Smooth muscle cell (in vitro differentiated cells): Measurements from ENCODE around the gene SLC9A6. TPM values are rescaled to one million over a fixed set of nuclear protein-coding genes. Genes with fewer than 3 reads are reported as not detected.

Experiments
- DNase-seq: peaks from one replicate; lab custom pipeline; 2025; ENCODE audit not compliant: unreplicated experiment; lab: John Stamatoyannopoulos, UW
- H2AFZ ChIP-seq: fragments of 200-600 bp; sonication (generic); 2 replicates; pipeline ENCODE4 v1.6.0; 2016; ENCODE audit warnings: antibody characterized with exemption, low read depth, mild to moderate bottlenecking
- H3F3A ChIP-seq: fragments of 200-600 bp; sonication (generic); 2 replicates; pipeline ENCODE4 v1.6.0; 2017; ENCODE audit warnings: antibody characterized with exemption, low read depth
- H3K27ac ChIP-seq: fragments of 200-600 bp; sonication (generic); 2 replicates; pipeline ENCODE4 v1.5.1; 2016; ENCODE audit warnings: low read depth, mild to moderate bottlenecking
- H3K27me3 ChIP-seq: fragments of 200-600 bp; sonication (generic); 2 replicates; pipeline ENCODE4 v1.6.1; 2016; ENCODE audit warnings: low read depth, mild to moderate bottlenecking
- H3K36me3 ChIP-seq: fragments of 200-600 bp; sonication (generic); 2 replicates; pipeline ENCODE4 v1.5.1; 2016; ENCODE audit warnings: low read depth
- H3K4me1 ChIP-seq: fragments of 200-600 bp; sonication (generic); 2 replicates; pipeline ENCODE4 v1.5.1; 2016; ENCODE audit warnings: low read depth
- H3K4me2 ChIP-seq: fragments of 200-600 bp; sonication (generic); 2 replicates; pipeline ENCODE4 v1.6.0; 2016; ENCODE audit warnings: mild to moderate bottlenecking
- H3K4me3 ChIP-seq: fragments of 200-600 bp; sonication (generic); 2 replicates; pipeline ENCODE4 v1.5.1; 2016; ENCODE audit warnings: mild to moderate bottlenecking
- H3K79me2 ChIP-seq: fragments of 200-600 bp; sonication (generic); 2 replicates; pipeline ENCODE4 v1.6.0; 2016; ENCODE audit warnings: low read depth, mild to moderate bottlenecking
- H3K9ac ChIP-seq: fragments of 200-600 bp; sonication (generic); 2 replicates; pipeline ENCODE4 v1.6.0; 2016; ENCODE audit warnings: low read depth
- H3K9me3 ChIP-seq: fragments of 200-600 bp; sonication (generic); replicated peaks from 2 replicates; pipeline ENCODE4 v1.5.1; 2016; ENCODE audit warnings: low read depth
- H4K20me1 ChIP-seq: fragments of 200-600 bp; sonication (generic); 2 replicates; pipeline ENCODE4 v1.6.0; 2016; ENCODE audit warnings: low read depth
- WGBS: methylation state at CpG from one replicate; pipeline ENCODE4 v1.1.7; 2016; ENCODE audit warnings: low lambda C conversion rate; 5-methylcytosine and 5-hydroxymethylcytosine counted together
- polyA plus RNA-seq: library from polyadenylated mRNA; unstranded; fragments of >200 nt; fragmentation: Nextera tagmentation; extraction: Ambion mirVana; gene quantifications from 2 replicates; pipeline ENCODE4 v1.2.1, GENCODE V29; 2016
- total RNA-seq: library from RNA; depleted of rRNA; stranded (reverse); fragments of >200 nt; gene quantifications from 2 replicates; pipeline ENCODE4 v1.2.3, GENCODE V29; 2014
- TF ChIP-seq, protein P1 (sequence below): fragments of 200-600 bp; sonication (generic); IDR thresholded peaks from 2 replicates; pipeline ENCODE4 v1.5.1; 2017; ENCODE audit warnings: borderline replicate concordance, mild to moderate bottlenecking, antibody characterized with exemption; ENCODE audit not compliant: insufficient read depth, poor library complexity, severe bottlenecking

SLC9A6 gene
- total and polyA plus RNA-seq, 2 experiments from 2014 or later = 11.6 to 19.8 TPM

DNA sequence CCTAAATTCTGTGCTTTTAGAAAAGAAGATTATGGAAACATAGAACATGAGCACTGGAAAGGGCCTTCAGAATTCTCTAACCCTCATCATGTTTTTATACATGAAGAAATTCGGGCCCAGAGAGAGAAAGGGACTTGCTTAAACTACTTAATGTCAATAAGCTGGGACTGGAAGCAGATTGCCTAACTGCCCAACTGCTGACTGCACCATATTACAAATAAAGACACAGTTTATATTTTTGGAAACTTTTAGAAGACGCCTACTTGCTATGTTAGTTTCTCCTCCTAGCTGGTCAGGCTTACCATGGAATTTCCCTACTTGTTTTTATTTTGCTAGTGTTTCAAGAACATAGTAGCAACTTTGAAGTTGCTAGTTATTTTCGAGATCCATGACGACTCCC lies 47.1 kb downstream of the SLC9A6 start:
- H2AFZ ChIP-seq = no peak overlapping the region
- no peak overlapping the region for H3K27ac ChIP-seq
- H3K27me3 ChIP-seq = no peaks in the 10 kb centered on the region
- H3K4me3 ChIP-seq = no peak overlapping the region
- no peaks in the 10 kb centered on the region for H3K9me3 ChIP-seq
- no peak overlapping the region for H3K4me2 ChIP-seq
- no peaks in the 10 kb centered on the region for H4K20me1 ChIP-seq
- no peaks in the 10 kb centered on the region for H3K36me3 ChIP-seq
- H3K4me1 ChIP-seq = no peaks in the 10 kb centered on the region
- no peak overlapping the region for H3K9ac ChIP-seq
- H3K79me2 ChIP-seq = no peaks in the 10 kb centered on the region
- TF ChIP-seq, protein P1, sequence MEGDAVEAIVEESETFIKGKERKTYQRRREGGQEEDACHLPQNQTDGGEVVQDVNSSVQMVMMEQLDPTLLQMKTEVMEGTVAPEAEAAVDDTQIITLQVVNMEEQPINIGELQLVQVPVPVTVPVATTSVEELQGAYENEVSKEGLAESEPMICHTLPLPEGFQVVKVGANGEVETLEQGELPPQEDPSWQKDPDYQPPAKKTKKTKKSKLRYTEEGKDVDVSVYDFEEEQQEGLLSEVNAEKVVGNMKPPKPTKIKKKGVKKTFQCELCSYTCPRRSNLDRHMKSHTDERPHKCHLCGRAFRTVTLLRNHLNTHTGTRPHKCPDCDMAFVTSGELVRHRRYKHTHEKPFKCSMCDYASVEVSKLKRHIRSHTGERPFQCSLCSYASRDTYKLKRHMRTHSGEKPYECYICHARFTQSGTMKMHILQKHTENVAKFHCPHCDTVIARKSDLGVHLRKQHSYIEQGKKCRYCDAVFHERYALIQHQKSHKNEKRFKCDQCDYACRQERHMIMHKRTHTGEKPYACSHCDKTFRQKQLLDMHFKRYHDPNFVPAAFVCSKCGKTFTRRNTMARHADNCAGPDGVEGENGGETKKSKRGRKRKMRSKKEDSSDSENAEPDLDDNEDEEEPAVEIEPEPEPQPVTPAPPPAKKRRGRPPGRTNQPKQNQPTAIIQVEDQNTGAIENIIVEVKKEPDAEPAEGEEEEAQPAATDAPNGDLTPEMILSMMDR = no peak
- DNase-seq = no peak
- 77% methylated on average over 4 of the region's 4 CpGs for WGBS
- no peaks in the 10 kb centered on the region for H3F3A ChIP-seq

DNA sequence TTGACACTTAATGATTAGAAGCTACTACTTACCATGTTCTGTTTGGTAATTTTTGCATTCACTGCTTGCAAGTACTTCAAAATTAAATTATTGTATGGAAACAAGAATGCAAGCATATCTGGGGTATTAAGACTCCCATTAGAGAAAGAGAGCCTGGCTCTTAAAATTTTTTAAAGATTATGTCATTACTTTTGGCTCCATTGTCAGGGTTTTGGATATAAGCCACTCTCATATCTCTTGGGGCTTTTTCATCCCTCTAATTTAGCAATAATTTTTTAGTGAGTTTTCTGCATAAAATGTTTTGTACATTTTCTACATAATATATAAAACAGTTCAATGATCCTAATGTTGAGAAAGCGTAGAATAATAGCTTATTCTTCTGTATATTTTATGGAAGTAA lies 49.4 kb downstream of the SLC9A6 start:
- Histone ChIP-seq H3K27ac (no peak overlapping the region), H2AFZ (no peak overlapping the region), H3K9me3 (no peaks in the 10 kb centered on the region), H3K4me3 (no peak overlapping the region), H4K20me1 (no peaks in the 10 kb centered on the region), H3K4me1 (no peaks in the 10 kb centered on the region), H3K27me3 (no peaks in the 10 kb centered on the region), H3K4me2 (no peak overlapping the region), H3F3A (no peaks in the 10 kb centered on the region), H3K36me3 (no peaks in the 10 kb centered on the region), H3K79me2 (no peaks in the 10 kb centered on the region), H3K9ac (no peak overlapping the region)
- no peak for DNase-seq
- TF ChIP-seq, protein P1 = no peak
- WGBS = 89% methylated on average over 1 of the region's 1 CpG

DNA sequence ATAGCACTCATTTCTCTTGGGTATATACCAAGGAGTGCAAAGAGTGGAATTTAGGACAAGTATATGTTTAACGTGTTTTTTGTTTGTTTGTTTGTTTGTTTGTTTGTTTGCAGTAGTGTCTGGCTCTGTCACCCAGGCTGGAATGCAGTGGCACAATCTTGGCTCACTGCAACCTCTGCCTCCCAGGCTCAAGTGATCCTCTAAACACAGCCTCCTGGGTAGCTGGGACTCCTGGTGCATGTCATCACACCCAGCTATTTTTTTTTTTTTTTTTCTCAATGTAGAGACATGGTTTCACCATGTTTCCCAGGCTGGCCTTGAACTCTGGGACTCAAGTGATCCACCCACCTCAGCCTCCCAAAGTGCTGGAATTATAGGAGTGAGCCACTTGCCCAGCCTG lies 50.4 kb downstream of the SLC9A6 start:
- 86% methylated on average over 1 of the region's 1 CpG for WGBS
- Histone ChIP-seq H4K20me1 (no peaks in the 10 kb centered on the region), H3K27me3 (no peaks in the 10 kb centered on the region), H3K36me3 (no peaks in the 10 kb centered on the region), H3K4me2 (no peak overlapping the region), H3F3A (no peaks in the 10 kb centered on the region), H3K4me3 (no peak overlapping the region), H3K79me2 (no peaks in the 10 kb centered on the region), H3K27ac (no peak overlapping the region), H3K9me3 (no peaks in the 10 kb centered on the region), H3K9ac (no peak overlapping the region), H2AFZ (no peak overlapping the region), H3K4me1 (no peaks in the 10 kb centered on the region)
- no peak for DNase-seq
- TF ChIP-seq, protein P1 = no peak

DNA sequence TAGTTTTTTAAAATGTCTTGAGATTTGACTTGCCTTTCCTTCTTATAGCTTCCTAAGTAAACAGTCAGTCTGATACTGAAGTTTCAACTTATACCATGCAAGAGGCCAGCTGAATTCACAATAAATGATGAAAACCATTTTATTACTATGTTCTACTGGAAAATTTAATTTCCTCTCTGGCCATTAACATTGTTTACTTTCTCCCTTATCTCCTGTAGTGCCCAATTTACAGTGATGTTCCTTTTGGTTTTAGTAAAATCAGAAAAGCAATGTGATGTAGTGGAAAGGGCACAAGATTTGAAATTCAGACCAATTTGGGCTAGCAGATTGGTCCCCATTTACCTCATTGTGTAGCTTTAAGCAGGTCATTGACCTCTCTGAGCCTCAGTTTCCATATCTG lies 54.2 kb downstream of the SLC9A6 start:
- Histone ChIP-seq H3K27me3 (no peaks in the 10 kb centered on the region), H3K79me2 (no peaks in the 10 kb centered on the region), H3K4me2 (no peak overlapping the region), H3K9ac (no peak overlapping the region), H2AFZ (no peak overlapping the region), H3K36me3 (no peaks in the 10 kb centered on the region), H3K27ac (no peak overlapping the region), H3K4me3 (no peak overlapping the region), H3K4me1 (no peaks in the 10 kb centered on the region), H4K20me1 (no peaks in the 10 kb centered on the region), H3F3A (no peaks in the 10 kb centered on the region), H3K9me3 (no peaks in the 10 kb centered on the region)
- DNase-seq = no peak
- TF ChIP-seq, protein P1 = no peak
